Measurements from ENCODE around the gene GPHN.

Gene GPHN

DNA sequence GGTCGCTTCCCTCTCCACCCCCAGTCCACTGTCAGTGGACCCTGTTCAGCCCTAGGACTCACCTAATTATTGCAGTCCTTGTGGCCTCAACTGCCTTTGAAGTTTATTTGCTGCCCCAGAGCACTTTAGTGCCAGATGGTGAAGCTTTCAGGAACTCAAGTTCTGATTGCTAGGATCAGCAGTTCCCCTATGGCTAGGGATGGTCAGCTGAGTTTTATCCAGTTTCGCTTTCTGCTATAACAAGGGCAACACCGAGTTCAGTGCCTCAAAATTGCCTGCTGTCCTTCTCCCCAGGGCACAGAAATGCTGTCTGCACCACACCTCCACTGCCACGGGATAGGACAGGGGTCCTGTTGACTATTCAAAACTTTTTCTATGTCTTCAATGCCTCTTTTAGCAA is 295.0 kb downstream of the GPHN start:
- Mint-ChIP-seq H3K4me3 (no peak overlapping the region), H3K4me1 (no peaks in the 10 kb centered on the region), H3K9me3 (peaks cover 48% of the 10 kb centered on the region), H3K27me3 (ENCODE audit: low read depth) (no peaks in the 10 kb centered on the region), H3K27ac (no peak overlapping the region), H3K36me3 (ENCODE audit: low read depth) (peaks cover 33% of the 10 kb centered on the region)
- TF ChIP-seq CTCF (IDR thresholded peaks at IDR 0.05; ENCODE audit: unreplicated experiment in 3 of 3) = no peak

DNA sequence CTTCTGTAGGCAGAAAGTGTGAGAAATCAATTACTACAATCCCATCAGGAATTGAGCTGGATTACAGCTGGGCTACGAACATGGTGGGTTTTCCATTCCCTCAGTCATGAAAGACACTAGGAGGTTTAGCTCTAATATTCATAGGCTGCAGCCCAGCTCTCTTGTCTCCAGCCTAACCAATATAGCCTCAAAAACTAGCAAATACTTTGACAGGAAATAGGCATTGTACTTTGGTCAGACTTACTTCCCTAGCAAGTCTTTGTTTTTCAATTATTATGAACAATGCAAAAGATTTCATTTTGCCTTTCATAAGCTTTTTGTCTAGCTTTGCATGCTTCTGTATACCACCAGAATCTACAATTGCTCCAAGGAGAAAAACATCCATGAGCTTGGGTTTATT is 296.2 kb downstream of the GPHN start:
- Mint-ChIP-seq H3K36me3 (ENCODE audit: low read depth) (peaks cover 24% of the 10 kb centered on the region), H3K27ac (no peak overlapping the region), H3K9me3 (peaks cover 41% of the 10 kb centered on the region), H3K4me1 (no peaks in the 10 kb centered on the region), H3K27me3 (ENCODE audit: low read depth) (no peaks in the 10 kb centered on the region), H3K4me3 (no peak overlapping the region)
- TF ChIP-seq CTCF (IDR thresholded peaks at IDR 0.05; ENCODE audit: unreplicated experiment in 3 of 3) = no peak

DNA sequence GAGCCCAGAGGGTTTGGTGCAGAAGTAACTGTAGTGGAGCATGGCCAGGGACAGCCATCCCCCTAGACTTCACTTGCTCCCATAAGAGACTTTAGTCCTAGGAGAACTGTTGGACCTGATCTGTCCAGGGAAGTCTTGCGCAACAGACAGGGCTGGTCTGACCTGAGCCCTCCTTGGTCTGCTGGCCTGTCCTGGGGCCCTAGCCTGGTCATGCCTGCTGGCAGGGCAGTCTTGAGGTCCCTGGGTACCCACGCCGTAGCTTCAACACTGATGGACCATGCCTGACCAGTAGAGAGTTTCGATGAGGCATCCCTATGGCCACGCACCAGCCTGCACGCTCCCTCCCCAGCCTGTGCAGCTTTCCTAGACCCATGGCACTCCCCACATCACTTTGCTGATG is 305.7 kb downstream of the GPHN start:
- no peak for TF ChIP-seq CTCF (IDR thresholded peaks at IDR 0.05; ENCODE audit: unreplicated experiment in 3 of 3)
- no peaks in the 10 kb centered on the region for H3K4me1 Mint-ChIP-seq
- H3K27me3 Mint-ChIP-seq (ENCODE audit: low read depth) = no peaks in the 10 kb centered on the region
- peaks cover 48% of the 10 kb centered on the region for H3K36me3 Mint-ChIP-seq (ENCODE audit: low read depth)
- H3K4me3 Mint-ChIP-seq = no peak overlapping the region
- H3K9me3 Mint-ChIP-seq = peaks cover 33% of the 10 kb centered on the region
- no peak overlapping the region for H3K27ac Mint-ChIP-seq

DNA sequence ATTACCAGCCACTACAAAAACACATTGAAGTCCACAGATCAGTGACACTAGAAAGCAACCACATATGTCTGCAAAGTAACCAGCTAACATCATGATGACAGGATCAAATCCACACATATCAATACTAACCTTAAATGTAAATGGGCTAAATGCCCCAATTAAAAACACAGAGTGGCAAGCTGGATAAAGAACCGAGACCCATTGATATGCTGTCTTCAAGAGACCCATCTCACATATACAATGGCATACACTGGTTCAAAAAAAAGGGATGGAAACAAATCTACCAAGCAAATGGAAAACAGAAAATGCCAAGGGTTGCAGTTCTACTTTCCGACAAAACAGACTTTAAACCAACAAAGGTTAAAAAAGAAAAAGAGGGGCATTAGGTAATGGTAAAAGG is 307.7 kb downstream of the GPHN start:
- Mint-ChIP-seq H3K27ac (no peak overlapping the region), H3K4me1 (no peaks in the 10 kb centered on the region), H3K36me3 (ENCODE audit: low read depth) (peaks cover 48% of the 10 kb centered on the region), H3K9me3 (peaks cover 40% of the 10 kb centered on the region), H3K27me3 (ENCODE audit: low read depth) (no peaks in the 10 kb centered on the region), H3K4me3 (no peak overlapping the region)
- TF ChIP-seq CTCF (IDR thresholded peaks at IDR 0.05; ENCODE audit: unreplicated experiment in 3 of 3) = no peak

GRCh38 chr14:66824251-66824650 is 316.3 kb downstream of the GPHN start:
- TF ChIP-seq CTCF (IDR thresholded peaks at IDR 0.05; ENCODE audit: unreplicated experiment in 3 of 3) = no peak
- H3K36me3 Mint-ChIP-seq (ENCODE audit: low read depth) = no peaks in the 10 kb centered on the region
- H3K27me3 Mint-ChIP-seq (ENCODE audit: low read depth) = no peaks in the 10 kb centered on the region
- H3K4me1 Mint-ChIP-seq = no peaks in the 10 kb centered on the region
- H3K27ac Mint-ChIP-seq = no peak overlapping the region
- peaks cover under 1% of the 10 kb centered on the region for H3K9me3 Mint-ChIP-seq
- H3K4me3 Mint-ChIP-seq = no peak overlapping the region

- TF ChIP-seq CTCF (IDR thresholded peaks at IDR 0.05; ENCODE audit: unreplicated experiment in 3 of 3) = no peak
- no peak overlapping the region for H3K4me3 Mint-ChIP-seq
- H3K27ac Mint-ChIP-seq = no peak overlapping the region
- no peaks in the 10 kb centered on the region for H3K36me3 Mint-ChIP-seq (ENCODE audit: low read depth)
- no peaks in the 10 kb centered on the region for H3K9me3 Mint-ChIP-seq
- no peaks in the 10 kb centered on the region for H3K27me3 Mint-ChIP-seq (ENCODE audit: low read depth)
- no peaks in the 10 kb centered on the region for H3K4me1 Mint-ChIP-seq
Measured at GRCh38 chr14:66827182-66827581, 319.2 kb downstream of the GPHN start.

Measured in nephron (organoid).